MG63 (cell line): ENCODE data around the gene ASAP3. TPM values are rescaled to one million over a fixed set of nuclear protein-coding genes. Genes with fewer than 3 reads are reported as not detected.
A peak's percentile ranks its signal among the peaks of the same experiment; 100 is the strongest.

Experiments used
- DNase-seq: peaks from one replicate; pipeline ENCODE4 v3.0.0-alpha.2; 2020
- H3K27me3 ChIP-seq: fragments of 250-450 bp; sonication (Bioruptor Pico); 2 replicates; pipeline ENCODE4 v1.5.1; 2020; ENCODE audit warnings: mild to moderate bottlenecking, moderate library complexity
- H3K36me3 ChIP-seq: fragments of 250-450 bp; sonication (Bioruptor Pico); 2 replicates; pipeline ENCODE4 v1.5.1; 2020; ENCODE audit warnings: mild to moderate bottlenecking, moderate library complexity
- H3K4me3 ChIP-seq: fragments of 250-450 bp; sonication (Bioruptor Pico); 2 replicates; pipeline ENCODE4 v1.5.1; 2020; ENCODE audit warnings: mild to moderate bottlenecking, moderate library complexity
- H3K9me3 ChIP-seq: fragments of 250-450 bp; sonication (Bioruptor Pico); 2 replicates; pipeline ENCODE4 v1.5.1; 2020; ENCODE audit warnings: mild to moderate bottlenecking, moderate library complexity
- total RNA-seq: library from RNA; depleted of rRNA; stranded (reverse); fragments of >200 nt; shearing (Covaris generic); gene quantifications from 2 replicates; pipeline ENCODE4 v1.2.3, GENCODE V29; 2014; ENCODE audit warnings: low replicate concordance

The ASAP3 gene
- total RNA-seq, 1 experiment from 2014 or later, result 8.4 TPM

- Histone ChIP-seq H3K27me3 (no peaks in the 10 kb centered on the region), H3K4me3 (no peak overlapping the region), H3K36me3 (no peaks in the 10 kb centered on the region), H3K9me3 (no peaks in the 10 kb centered on the region)
- no peak for DNase-seq
These were observed 8.2 kb upstream of the ASAP3 start for GRCh38 chr1:23492132-23492720.

GRCh38 chr1:23489842-23490241 is 5.9 kb upstream of the ASAP3 start:
- H3K27me3 ChIP-seq, result no peaks in the 10 kb centered on the region
- H3K9me3 ChIP-seq, result no peaks in the 10 kb centered on the region
- H3K4me3 ChIP-seq, result no peak overlapping the region
- no peak for DNase-seq
- H3K36me3 ChIP-seq, result no peaks in the 10 kb centered on the region

- Histone ChIP-seq H3K4me3 (peak overlapping the region; percentile 55), H3K36me3 (no peaks in the 10 kb centered on the region), H3K9me3 (no peaks in the 10 kb centered on the region), H3K27me3 (no peaks in the 10 kb centered on the region)
- no peak for DNase-seq
These were observed 988 bp upstream of the ASAP3 start for GRCh38 chr1:23485002-23485332.

GRCh38 chr1:23484253-23485001 is 448 bp upstream of the ASAP3 start:
- no peaks in the 10 kb centered on the region for H3K36me3 ChIP-seq
- no peaks in the 10 kb centered on the region for H3K9me3 ChIP-seq
- H3K27me3 ChIP-seq, result no peaks in the 10 kb centered on the region
- peak overlapping the region; percentile 55 for H3K4me3 ChIP-seq
- peak; percentile 94 for DNase-seq

GRCh38 chr1:23481904-23482303 is 2.1 kb downstream of the ASAP3 start:
- H3K9me3 ChIP-seq, result no peaks in the 10 kb centered on the region
- no peak for DNase-seq
- H3K27me3 ChIP-seq, result no peaks in the 10 kb centered on the region
- H3K36me3 ChIP-seq, result no peaks in the 10 kb centered on the region
- no peak overlapping the region for H3K4me3 ChIP-seq

GRCh38 chr1:23481026-23481597 is 2.9 kb downstream of the ASAP3 start:
- Histone ChIP-seq H3K36me3 (no peaks in the 10 kb centered on the region), H3K27me3 (no peaks in the 10 kb centered on the region), H3K9me3 (no peaks in the 10 kb centered on the region), H3K4me3 (no peak overlapping the region)
- no peak for DNase-seq

- Histone ChIP-seq H3K4me3 (no peak overlapping the region), H3K9me3 (no peaks in the 10 kb centered on the region), H3K36me3 (no peaks in the 10 kb centered on the region), H3K27me3 (no peaks in the 10 kb centered on the region)
- DNase-seq, result no peak
These were observed 3.6 kb downstream of the ASAP3 start for GRCh38 chr1:23480187-23481025.

- H3K4me3 ChIP-seq, result no peak overlapping the region
- no peak for DNase-seq
- no peaks in the 10 kb centered on the region for H3K27me3 ChIP-seq
- no peaks in the 10 kb centered on the region for H3K36me3 ChIP-seq
- no peaks in the 10 kb centered on the region for H3K9me3 ChIP-seq
These were observed 4.4 kb downstream of the ASAP3 start for GRCh38 chr1:23479666-23479941.

GRCh38 chr1:23478896-23479665 is 4.9 kb downstream of the ASAP3 start:
- no peaks in the 10 kb centered on the region for H3K27me3 ChIP-seq
- peak; percentile 42 for DNase-seq
- H3K36me3 ChIP-seq, result no peaks in the 10 kb centered on the region
- H3K4me3 ChIP-seq, result no peak overlapping the region
- no peaks in the 10 kb centered on the region for H3K9me3 ChIP-seq

- H3K4me3 ChIP-seq, result no peak overlapping the region
- H3K27me3 ChIP-seq, result no peaks in the 10 kb centered on the region
- H3K36me3 ChIP-seq, result no peaks in the 10 kb centered on the region
- DNase-seq, result no peak
- H3K9me3 ChIP-seq, result no peaks in the 10 kb centered on the region
These were observed 6.4 kb downstream of the ASAP3 start for GRCh38 chr1:23477359-23478144.

- no peak for DNase-seq
These were observed 8.3 kb downstream of the ASAP3 start for GRCh38 chr1:23475641-23476040.

GRCh38 chr1:23475134-23475628 is 8.8 kb downstream of the ASAP3 start:
- Histone ChIP-seq H3K27me3 (no peaks in the 10 kb centered on the region), H3K4me3 (no peak overlapping the region), H3K36me3 (no peaks in the 10 kb centered on the region), H3K9me3 (no peaks in the 10 kb centered on the region)
- peak; percentile 41 for DNase-seq

More at GRCh38 chr1:23475641-23476040, 8.3 kb downstream of the ASAP3 start:
- Histone ChIP-seq H3K9me3 (no peaks in the 10 kb centered on the region), H3K4me3 (no peak overlapping the region), H3K27me3 (no peaks in the 10 kb centered on the region), H3K36me3 (no peaks in the 10 kb centered on the region)

- H3K36me3 ChIP-seq, result no peaks in the 10 kb centered on the region
- H3K27me3 ChIP-seq, result no peaks in the 10 kb centered on the region
- H3K9me3 ChIP-seq, result no peaks in the 10 kb centered on the region
- DNase-seq, result no peak
- H3K4me3 ChIP-seq, result no peak overlapping the region
These were observed 10.8 kb downstream of the ASAP3 start for GRCh38 chr1:23473037-23473800.

GRCh38 chr1:23472351-23473036 is 11.5 kb downstream of the ASAP3 start:
- Histone ChIP-seq H3K4me3 (no peak overlapping the region), H3K27me3 (no peaks in the 10 kb centered on the region), H3K9me3 (no peaks in the 10 kb centered on the region), H3K36me3 (no peaks in the 10 kb centered on the region)
- no peak for DNase-seq
